Parathyroid adenoma (tissue), 2 donors: ENCODE measurements around the gene DLG1.
A peak's percentile ranks its signal among the peaks of the same experiment; 100 is the strongest.

ENCODE experiments used
- H2AFZ ChIP-seq: fragments of 300-600 bp; sonication (generic); one replicate; pipeline ENCODE4 v1.7.0; 2017; ENCODE audit warnings: antibody characterized with exemption, mild to moderate bottlenecking
- H3K27ac ChIP-seq: fragments of 300-600 bp; sonication (generic); one replicate; pipeline ENCODE4 v1.7.0; 2017
- H3K27me3 ChIP-seq: fragments of 300-600 bp; sonication (generic); one replicate; pipeline ENCODE4 v1.7.0; 2017; ENCODE audit warnings: low read length; ENCODE audit not compliant: control insufficient read depth, insufficient read depth
- H3K36me3 ChIP-seq: fragments of 300-600 bp; sonication (generic); one replicate; pipeline ENCODE4 v1.7.0; 2017; ENCODE audit warnings: low read length; ENCODE audit not compliant: control insufficient read depth, insufficient read depth
- H3K4me1 ChIP-seq: fragments of 300-600 bp; sonication (generic); one replicate; pipeline ENCODE4 v1.7.0; 2017; ENCODE audit warnings: control low read depth
- H3K4me2 ChIP-seq: fragments of 300-600 bp; sonication (generic); one replicate; pipeline ENCODE4 v1.7.0; 2017; ENCODE audit warnings: low read length
- H3K4me3 ChIP-seq: fragments of 300-600 bp; sonication (generic); one replicate; pipeline ENCODE4 v1.7.0; 2017; ENCODE audit warnings: low read depth, low read length
- H3K79me2 ChIP-seq: fragments of 300-600 bp; sonication (generic); one replicate; pipeline ENCODE4 v1.7.0; 2017; ENCODE audit warnings: control low read depth
- H3K9ac ChIP-seq: fragments of 300-600 bp; sonication (generic); one replicate; pipeline ENCODE4 v1.7.0; 2017; ENCODE audit warnings: mild to moderate bottlenecking
- H3K9me3 ChIP-seq: fragments of 300-600 bp; sonication (generic); one replicate; pipeline ENCODE4 v1.7.0; 2017; ENCODE audit warnings: low read length; ENCODE audit not compliant: control insufficient read depth
- CTCF ChIP-seq: fragments of 300-600 bp; sonication (generic); IDR thresholded peaks from one replicate; pipeline ENCODE4 v1.7.0; 2017; ENCODE audit warnings: antibody characterized with exemption, mild to moderate bottlenecking
- donor health status: primary hyperparathyroidism.

Gene DLG1

GRCh38 chr3:197298341-197298944 lies at the start of gene DLG1:
TSS of gene DLG1 (minus strand) at chr3:197298612. CDS start at chr3:197297204, 1,408 bp downstream.
- peak within 1 kb of the TSS; percentile 73 for H3K4me3 ChIP-seq
- no peaks in the 10 kb centered on the region for H3K9me3 ChIP-seq
- peak within 1 kb of the TSS; percentile 90 for H3K4me2 ChIP-seq
- no peaks in the 10 kb centered on the region for H3K79me2 ChIP-seq
- no peak for TF ChIP-seq CTCF
- peak within 1 kb of the TSS; percentile 98 for H2AFZ ChIP-seq
- no peaks in the 10 kb centered on the region for H3K36me3 ChIP-seq
- no peak within 1 kb of the TSS for H3K9ac ChIP-seq
- H3K27ac ChIP-seq: peak within 1 kb of the TSS; percentile 67
- H3K4me1 ChIP-seq: peaks cover 4% of the 10 kb centered on the region
- H3K27me3 ChIP-seq: no peaks in the 10 kb centered on the region

- no peak for TF ChIP-seq CTCF
- Histone ChIP-seq H3K9me3 (no peaks in the 10 kb centered on the region), H3K4me2 (no peak overlapping the region), H3K27ac (no peak overlapping the region), H3K9ac (no peak overlapping the region), H3K27me3 (no peaks in the 10 kb centered on the region), H3K79me2 (no peaks in the 10 kb centered on the region), H2AFZ (no peak overlapping the region), H3K4me1 (no peaks in the 10 kb centered on the region), H3K36me3 (no peaks in the 10 kb centered on the region), H3K4me3 (no peak overlapping the region)
Observed at GRCh38 chr3:197348014-197348413, 49.6 kb upstream of the DLG1 start.

GRCh38 chr3:197345390-197345789 lies 47.0 kb upstream of the DLG1 start:
- Histone ChIP-seq H2AFZ (no peak overlapping the region), H3K27me3 (no peaks in the 10 kb centered on the region), H3K36me3 (no peaks in the 10 kb centered on the region), H3K4me3 (no peak overlapping the region), H3K9ac (no peak overlapping the region), H3K27ac (no peak overlapping the region), H3K4me2 (no peak overlapping the region), H3K9me3 (no peaks in the 10 kb centered on the region), H3K79me2 (no peaks in the 10 kb centered on the region), H3K4me1 (no peaks in the 10 kb centered on the region)
- TF ChIP-seq CTCF: no peak

- no peaks in the 10 kb centered on the region for H3K9me3 ChIP-seq
- no peak overlapping the region for H2AFZ ChIP-seq
- H3K4me1 ChIP-seq: no peaks in the 10 kb centered on the region
- TF ChIP-seq CTCF: no peak
- H3K79me2 ChIP-seq: no peaks in the 10 kb centered on the region
- no peaks in the 10 kb centered on the region for H3K27me3 ChIP-seq
- no peaks in the 10 kb centered on the region for H3K36me3 ChIP-seq
- H3K4me2 ChIP-seq: no peak overlapping the region
- no peak overlapping the region for H3K9ac ChIP-seq
- no peak overlapping the region for H3K4me3 ChIP-seq
- no peak overlapping the region for H3K27ac ChIP-seq
Observed at GRCh38 chr3:197344582-197345318, 46.3 kb upstream of the DLG1 start.
